GM19324 (cell line): Measurements from ENCODE around the gene HOXB3.

ENCODE experiments used
- ATAC-seq: cut with Tn5 transposase; IDR thresholded peaks from one replicate; pipeline ENCODE4 v1.9.1; 2021; ENCODE audit warnings: mild to moderate bottlenecking, moderate library complexity; ENCODE audit not compliant: unreplicated experiment, low FRiP score

Gene HOXB3

DNA sequence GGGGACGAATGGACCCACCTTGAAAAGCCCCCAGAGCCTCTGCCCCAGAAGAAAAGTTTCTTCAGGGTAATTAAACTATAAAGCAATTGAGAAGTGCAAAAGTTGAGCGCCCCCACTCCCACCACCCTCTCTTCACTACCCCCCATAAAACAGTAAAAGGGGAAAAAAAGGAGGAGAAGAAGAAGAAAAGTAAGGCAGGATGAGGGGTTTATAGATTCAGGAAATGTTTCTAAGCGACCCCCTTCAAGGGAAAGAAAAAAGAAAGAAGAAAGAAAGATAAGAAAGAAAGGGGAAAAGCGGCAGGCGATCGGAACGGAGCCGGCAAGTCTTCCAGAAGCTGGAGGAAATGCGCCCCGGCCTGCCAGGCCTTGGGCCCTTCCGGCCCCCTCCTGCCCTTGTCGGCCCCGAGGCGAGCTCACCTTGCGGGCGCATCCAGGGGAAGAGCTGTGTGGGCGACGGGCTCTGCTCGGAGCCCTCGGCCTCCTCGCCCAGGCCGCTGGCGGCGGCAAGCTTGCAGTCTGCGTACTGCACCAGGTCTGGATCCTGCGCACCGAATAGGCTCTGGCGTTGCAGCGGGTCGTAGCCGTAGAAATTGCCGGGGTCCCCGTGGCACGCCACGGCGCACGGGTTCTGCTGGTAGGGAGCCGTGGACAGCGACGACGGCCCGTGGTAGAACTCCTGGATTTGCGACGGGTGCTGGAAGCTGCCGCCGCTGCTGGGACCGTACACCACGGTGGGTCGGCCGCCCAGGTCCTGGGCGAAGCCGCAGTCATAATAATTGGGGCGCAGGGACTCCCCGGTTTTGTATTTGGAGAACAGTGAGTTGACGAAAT, 24.0 kb upstream of the HOXB3 start:
- no peak for ATAC-seq

GRCh38 chr17:48612854-48613691, 23.0 kb upstream of the HOXB3 start:
- no peak for ATAC-seq

GRCh38 chr17:48612456-48612853, 22.4 kb upstream of the HOXB3 start:
- no peak for ATAC-seq

DNA sequence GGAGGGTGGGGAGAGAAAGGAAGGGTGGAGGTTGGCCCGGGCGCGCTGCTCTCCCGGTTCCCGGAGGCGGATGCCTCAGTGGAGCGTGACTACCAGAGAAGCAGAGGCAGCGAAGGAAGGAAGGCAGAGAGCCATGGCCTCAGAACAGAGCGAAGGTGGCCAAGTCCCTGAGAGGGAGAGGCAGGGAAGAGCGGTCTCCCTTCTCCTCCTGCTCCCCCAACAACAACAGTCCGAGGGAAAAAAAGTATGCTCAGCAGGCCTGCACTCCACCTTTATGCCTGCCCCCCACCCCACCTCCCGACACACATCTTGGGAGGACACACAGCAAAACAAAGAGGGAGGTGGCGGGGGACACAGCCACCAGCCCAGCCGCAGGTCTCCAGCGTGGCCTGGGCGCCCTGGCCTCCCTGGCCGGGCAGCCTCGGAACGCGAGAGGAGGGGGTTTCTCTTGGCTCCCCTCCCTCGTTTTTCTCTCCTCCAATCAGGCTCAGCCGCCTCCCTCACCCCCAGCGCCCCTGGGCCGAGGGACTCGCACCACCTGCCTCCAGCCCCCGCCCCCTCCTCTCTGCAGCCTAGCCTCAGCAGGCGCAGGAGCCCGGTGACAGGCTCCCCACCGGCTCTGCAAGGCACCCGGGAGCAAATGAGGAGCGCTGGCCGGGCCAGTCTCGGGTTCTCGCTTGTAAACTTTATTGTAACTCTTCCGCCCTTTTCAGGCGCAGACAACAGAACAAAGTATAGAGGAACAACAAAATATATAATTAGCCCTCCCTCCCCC, 21.8 kb upstream of the HOXB3 start:
- ATAC-seq: no peak

- ATAC-seq: no peak
These were observed 21.2 kb upstream of the HOXB3 start for GRCh38 chr17:48611213-48611612.

GRCh38 chr17:48610282-48611211, 20.5 kb upstream of the HOXB3 start, which contains the start of gene HOXB7:
Gene HOXB7, minus strand, starts transcription at chr17:48611017. Its CDS starts 99 bp downstream, at chr17:48610918.
- ATAC-seq: no peak

- no peak for ATAC-seq
These were observed 19.8 kb upstream of the HOXB3 start for GRCh38 chr17:48609759-48610281.

DNA sequence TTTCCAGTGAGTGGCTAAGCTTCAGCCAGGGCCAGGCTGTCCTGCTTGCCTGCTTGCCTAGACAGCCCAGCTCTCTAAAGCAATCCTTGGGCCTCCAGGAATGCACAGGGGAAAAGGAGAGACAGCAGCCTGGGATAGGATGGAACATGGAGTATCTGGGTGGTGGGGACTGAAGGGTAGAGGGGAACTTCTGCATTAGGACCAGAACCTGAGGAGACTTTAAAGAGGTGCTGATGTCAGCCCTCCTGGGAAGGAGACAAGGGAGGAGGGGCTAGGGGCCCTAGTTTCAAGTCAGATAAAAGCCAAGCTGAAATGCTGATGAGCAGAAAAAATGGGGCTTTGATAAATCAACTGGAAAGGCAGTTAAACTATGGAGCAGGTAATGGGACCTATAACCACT, 19.0 kb upstream of the HOXB3 start:
- no peak for ATAC-seq

GRCh38 chr17:48608494-48608834, 18.4 kb upstream of the HOXB3 start:
- no peak for ATAC-seq

GRCh38 chr17:48606892-48607614, 17.0 kb upstream of the HOXB3 start:
- no peak for ATAC-seq

DNA sequence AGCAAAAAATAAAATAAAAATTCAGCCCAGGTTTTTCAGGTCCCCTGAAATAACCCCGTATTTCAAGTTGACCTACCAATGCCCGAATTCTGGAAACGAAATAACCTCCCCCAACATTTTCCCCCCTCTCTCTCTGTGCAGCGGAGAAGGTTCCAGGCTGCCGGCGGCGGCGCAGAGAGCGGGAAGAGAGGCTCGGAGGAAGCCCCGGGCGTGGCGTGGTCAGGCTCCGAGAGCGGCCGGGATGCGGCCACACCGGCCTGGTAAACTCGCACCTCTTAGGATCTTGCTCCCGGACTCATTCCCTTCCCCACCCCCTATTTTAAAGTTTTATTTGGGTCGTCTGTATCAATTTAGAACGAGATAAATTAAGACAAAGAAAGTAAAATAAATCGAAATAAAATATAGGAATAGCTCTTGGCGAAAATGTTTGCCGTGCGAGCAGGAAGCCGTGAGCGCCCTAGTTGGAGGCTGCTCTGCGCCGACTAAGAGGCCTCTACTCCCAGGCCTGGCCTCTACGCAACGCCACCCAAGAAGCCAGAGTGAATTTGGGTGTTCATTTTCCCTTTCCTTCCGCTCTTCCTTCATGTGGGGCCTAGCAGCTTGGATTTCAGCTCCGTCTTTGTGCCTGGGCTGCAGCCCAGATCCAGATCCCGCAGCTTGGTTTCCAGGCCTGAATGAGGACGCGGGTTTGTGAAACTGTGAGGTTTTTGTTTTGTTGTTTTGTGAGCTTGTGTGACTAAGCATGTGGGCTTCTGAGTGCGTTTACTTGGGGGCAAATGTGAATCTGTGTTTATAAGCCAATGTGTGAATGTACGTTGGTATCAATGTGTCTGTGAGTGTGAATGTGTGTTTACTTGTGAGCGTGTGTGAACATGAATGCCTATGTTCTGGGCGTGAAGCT, 16.2 kb upstream of the HOXB3 start:
- no peak for ATAC-seq

DNA sequence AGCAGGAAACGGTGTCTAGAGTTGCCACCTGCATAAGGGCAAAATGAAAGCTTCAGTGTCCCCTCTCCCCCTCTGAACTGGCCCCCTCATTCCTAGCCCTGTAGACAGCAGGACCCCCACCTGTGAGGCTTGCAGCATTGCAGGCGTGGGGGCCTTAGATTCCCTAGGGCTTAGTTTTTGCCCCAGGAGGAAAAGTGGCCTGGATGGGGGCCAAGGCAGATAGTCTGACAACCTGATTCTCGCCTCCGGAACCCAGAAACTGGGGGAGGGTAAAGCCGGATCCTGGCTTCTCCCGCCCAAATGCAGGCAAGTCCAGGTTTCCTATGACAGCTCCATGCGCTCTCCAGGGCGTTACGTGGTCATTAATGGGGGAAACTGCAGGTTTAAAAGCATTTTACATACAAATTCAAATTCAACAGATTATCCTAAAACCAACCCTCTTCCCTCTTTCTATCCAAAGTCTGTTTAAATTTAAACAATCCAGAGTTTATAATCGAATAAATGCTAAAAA, 15.4 kb upstream of the HOXB3 start:
- ATAC-seq: no peak

DNA sequence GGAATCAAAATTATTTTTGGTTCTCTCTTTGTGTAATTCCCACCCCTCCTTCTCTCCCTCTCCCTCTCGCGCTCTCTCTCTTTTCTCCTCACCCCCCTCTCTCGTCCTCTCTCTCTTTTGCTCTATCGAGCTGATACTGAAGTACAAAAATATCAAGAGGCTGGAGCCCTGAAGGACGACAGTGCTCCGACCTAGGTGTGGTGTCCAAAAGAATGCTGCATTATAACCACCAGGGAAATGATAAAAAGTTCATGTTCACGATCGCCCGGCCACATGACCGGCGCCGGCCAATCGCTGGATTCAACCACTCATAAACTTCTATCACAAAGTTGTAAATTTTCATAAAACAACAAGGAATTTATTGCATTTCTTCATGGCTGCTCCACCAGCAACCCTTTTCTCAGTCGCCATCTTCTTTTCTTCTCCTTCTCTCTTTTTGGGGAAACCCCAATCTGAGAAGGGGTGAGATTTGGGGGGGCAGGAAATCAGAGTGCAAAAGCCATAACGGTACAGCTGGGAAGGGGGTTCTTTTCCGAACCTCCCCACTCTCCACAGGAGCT, 14.8 kb upstream of the HOXB3 start, which contains the start of gene HOXB6:
Gene HOXB6 (minus strand): TSS at position 217 of the 560 bp plus-strand sequence. CDS start 6,836 bp downstream, outside the sequence.
- no peak for ATAC-seq

DNA sequence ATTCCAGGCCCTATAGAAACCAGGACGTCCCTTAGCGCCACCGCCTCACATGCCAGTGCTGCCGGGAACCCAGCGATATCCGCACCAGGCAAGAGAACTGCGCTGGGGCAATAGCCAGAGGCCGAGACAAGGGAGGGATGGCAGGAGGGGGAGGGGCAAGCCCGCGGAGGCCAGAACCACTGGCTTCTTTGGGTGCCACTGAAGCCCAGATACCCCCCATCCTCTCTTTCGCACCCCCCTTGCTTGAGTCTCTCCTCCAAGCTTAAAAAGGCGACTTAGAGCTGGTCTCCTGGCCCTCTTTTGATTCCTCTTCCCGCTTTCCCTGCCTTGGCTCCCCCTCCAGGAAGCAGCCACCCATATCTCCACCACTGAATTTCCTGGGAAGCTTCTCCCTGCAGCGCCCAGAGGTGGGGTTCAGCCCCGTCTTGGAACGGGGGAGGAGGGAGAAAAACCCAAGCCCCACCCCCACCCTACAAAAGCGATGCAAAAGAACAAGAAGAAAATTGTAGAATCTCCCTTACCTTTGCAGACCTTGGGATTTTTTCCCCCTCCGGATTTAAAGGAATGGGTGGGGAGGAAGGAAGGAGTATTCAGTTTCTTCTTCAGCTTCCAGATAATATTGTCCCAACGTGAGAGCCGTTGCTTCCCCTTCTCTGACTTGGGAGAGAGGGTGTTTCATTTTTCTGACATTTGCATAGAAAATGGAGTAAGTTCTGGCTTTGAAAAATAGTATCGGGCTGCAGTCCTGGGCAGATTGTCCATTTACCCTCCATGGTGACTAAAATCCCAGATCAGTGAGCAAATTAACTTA, 14.1 kb upstream of the HOXB3 start:
- no peak for ATAC-seq

GRCh38 chr17:48601539-48602425, 11.7 kb upstream of the HOXB3 start:
- ATAC-seq: no peak

DNA sequence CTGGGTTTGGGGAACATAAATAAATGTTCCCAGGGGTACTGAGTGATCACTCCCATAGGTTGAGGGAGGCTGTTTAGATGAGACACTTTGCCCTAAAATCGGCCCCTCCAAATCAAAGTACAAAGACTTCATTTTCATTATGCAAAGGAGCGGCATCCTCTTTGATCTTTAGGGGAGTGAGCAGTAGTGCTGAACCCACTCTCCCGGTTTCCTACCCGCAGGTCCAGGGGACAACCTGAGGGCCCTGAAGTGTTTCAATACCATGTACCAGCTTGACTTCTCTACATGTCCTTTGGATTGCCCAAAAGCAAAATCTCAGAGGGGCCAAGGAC, 11.1 kb upstream of the HOXB3 start:
- ATAC-seq: no peak
